22Rv1 (cell line): ENCODE data around the gene TRIM3.

ENCODE experiments used
- CTCF ChIP-seq: fragments of 450-650 bp; IDR thresholded peaks from 2 replicates; pipeline ENCODE4 v1.5.1; 2017; ENCODE audit warnings: mild to moderate bottlenecking
- ZFX ChIP-seq: fragments of 450-650 bp; IDR thresholded peaks from 2 replicates; pipeline ENCODE4 v1.6.1; 2017; ENCODE audit warnings: antibody characterized with exemption, borderline replicate concordance

DNA sequence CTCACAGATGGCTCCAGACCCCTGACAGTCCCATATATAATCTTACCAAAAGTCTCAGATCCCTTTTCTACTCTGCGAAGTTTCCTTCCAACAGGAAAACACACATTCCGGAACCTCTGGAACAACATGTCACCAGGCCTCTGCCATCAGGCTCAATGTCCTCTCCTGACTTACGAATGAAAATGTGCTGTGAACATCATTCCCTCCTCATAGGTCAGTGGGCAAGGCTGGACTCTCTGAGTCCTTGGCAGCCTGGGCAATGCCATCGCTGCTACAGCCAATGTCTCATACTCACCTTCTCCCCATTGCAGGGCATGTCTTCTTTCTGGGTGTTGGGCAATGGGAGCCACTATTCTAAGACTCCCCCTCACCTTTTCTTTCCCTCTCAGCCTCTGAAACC is 31.3 kb downstream of the TRIM3 start:
- TF ChIP-seq CTCF (no peak), ZFX (no peak)
